Esophagus (tissue), 2 donors: ENCODE measurements around the gene TMEM185A. TPM values are rescaled to one million over a fixed set of nuclear protein-coding genes. Genes with fewer than 3 reads are reported as not detected.
"Not testable (repeated sequence)": the region's sequence is repeated elsewhere in the genome, so short reads cannot be mapped to it uniquely, and the experiment has no call there.

Experiments
- H3K27ac ChIP-seq, 2 donors: one replicate each; pipeline ENCODE4 v1.5.1; 2013; ENCODE audit warnings: low read depth in 2 of 2, mild to moderate bottlenecking in 2 of 2, inconsistent platforms in 1 of 2, low read length in 1 of 2, moderate library complexity in 1 of 2
- H3K27me3 ChIP-seq, 2 donors: one replicate each; pipeline ENCODE4 v1.6.1; 2013; ENCODE audit warnings: low read length in 2 of 2, control low read depth in 1 of 2, mild to moderate bottlenecking in 1 of 2; ENCODE audit not compliant: insufficient read depth in 2 of 2, control insufficient read depth in 1 of 2
- H3K36me3 ChIP-seq, 2 donors: one replicate each; pipeline ENCODE4 v1.6.1; 2013; ENCODE audit warnings: low read length in 1 of 2; ENCODE audit not compliant: control insufficient read depth in 2 of 2, insufficient read depth in 2 of 2
- H3K4me1 ChIP-seq, 2 donors: one replicate each; pipeline ENCODE4 v1.6.1; 2013; ENCODE audit warnings: low read length in 1 of 2; ENCODE audit not compliant: control insufficient read depth in 2 of 2, insufficient read depth in 2 of 2
- H3K4me3 ChIP-seq, 2 donors: one replicate each; pipeline ENCODE4 v1.5.1; 2013; ENCODE audit warnings: low read length in 2 of 2, mild to moderate bottlenecking in 2 of 2, low read depth in 1 of 2, moderate library complexity in 1 of 2
- H3K9me3 ChIP-seq, 2 donors: one replicate each; pipeline ENCODE4 v1.6.1; 2013; ENCODE audit warnings: mild to moderate bottlenecking in 2 of 2, low read depth in 1 of 2, low read length in 1 of 2, moderate library complexity in 1 of 2; ENCODE audit not compliant: control insufficient read depth in 2 of 2, insufficient read depth in 1 of 2
- WGBS, 2 donors: extraction: QIAGEN DNeasy Blood & Tissue Kit; methylation state at CpG; one replicate each; pipeline ENCODE4 v1.1.7; 2013; 5-methylcytosine and 5-hydroxymethylcytosine counted together
- polyA plus RNA-seq, 2 donors: library from polyadenylated mRNA; stranded (reverse); fragments of 200-250 nt; gene quantifications; one replicate each; pipeline ENCODE4 v1.2.3, GENCODE V29; 2013
- donor health status: healthy with polysubstance abuse.
- donor health status: Bipolar disorder and iron deficiency.

The TMEM185A gene
- polyA plus RNA-seq, 2 donors: 10.9 to 11.1 TPM

- H3K9me3 ChIP-seq: no peaks in the 10 kb centered on the region
- no peak overlapping the region for H3K27ac ChIP-seq
- WGBS, 2 donors: 77 to 79% methylated on average over 5 of the region's 5 CpGs
- H3K27me3 ChIP-seq: no peaks in the 10 kb centered on the region
- H3K36me3 ChIP-seq: no peaks in the 10 kb centered on the region
- H3K4me1 ChIP-seq: no peaks in the 10 kb centered on the region
- H3K4me3 ChIP-seq: no peak overlapping the region
Observed at GRCh38 chrX:149568701-149569296, 62.8 kb downstream of the TMEM185A start.

GRCh38 chrX:149567621-149568417 is 63.8 kb downstream of the TMEM185A start:
- Histone ChIP-seq H3K27me3 (no peaks in the 10 kb centered on the region), H3K4me1 (no peaks in the 10 kb centered on the region), H3K4me3 (no peak overlapping the region), H3K9me3 (no peaks in the 10 kb centered on the region), H3K27ac (no peak overlapping the region), H3K36me3 (no peaks in the 10 kb centered on the region)
- 74 to 84% methylated on average over 6 to 7 of the region's 7 CpGs for WGBS, 2 donors

- Histone ChIP-seq H3K27ac (no peak overlapping the region), H3K9me3 (no peaks in the 10 kb centered on the region), H3K27me3 (no peaks in the 10 kb centered on the region), H3K36me3 (no peaks in the 10 kb centered on the region), H3K4me3 (no peak overlapping the region), H3K4me1 (no peaks in the 10 kb centered on the region)
- 85 to 95% methylated on average over 4 of the region's 4 CpGs for WGBS, 2 donors
Observed at GRCh38 chrX:149563359-149563758, 68.2 kb downstream of the TMEM185A start.

- not testable (repeated sequence) for H3K27me3 ChIP-seq, H3K9me3 ChIP-seq, H3K36me3 ChIP-seq, H3K4me3 ChIP-seq, H3K4me1 ChIP-seq, H3K27ac ChIP-seq
- no CpG with 5 or more reads among the region's 4 CpGs for WGBS, 2 donors
Observed at GRCh38 chrX:149555251-149555650, 76.3 kb downstream of the TMEM185A start.

GRCh38 chrX:149551939-149552248 is 79.7 kb downstream of the TMEM185A start:
- H3K4me1 ChIP-seq, H3K27me3 ChIP-seq, H3K27ac ChIP-seq, H3K9me3 ChIP-seq, H3K4me3 ChIP-seq, H3K36me3 ChIP-seq: not testable (repeated sequence)
- 81% methylated on average over 2 of the region's 6 CpGs; no CpG with 5 or more reads in 1 of the 2 donors for WGBS, 2 donors

GRCh38 chrX:149551245-149551938 is 80.2 kb downstream of the TMEM185A start:
- no CpG with 5 or more reads among the region's 4 CpGs for WGBS, 2 donors
- not testable (repeated sequence) for H3K36me3 ChIP-seq, H3K9me3 ChIP-seq, H3K27ac ChIP-seq, H3K4me3 ChIP-seq, H3K4me1 ChIP-seq, H3K27me3 ChIP-seq

GRCh38 chrX:149550454-149550853 is 81.1 kb downstream of the TMEM185A start:
- H3K4me1 ChIP-seq, H3K36me3 ChIP-seq, H3K27ac ChIP-seq, H3K9me3 ChIP-seq, H3K4me3 ChIP-seq, H3K27me3 ChIP-seq: not testable (repeated sequence)
- WGBS, 2 donors: 88% methylated on average over 1 of the region's 1 CpG; no CpG with 5 or more reads in 1 of the 2 donors

- 75 to 83% methylated on average over 1 of the region's 6 CpGs for WGBS, 2 donors
- H3K36me3 ChIP-seq, H3K4me3 ChIP-seq, H3K9me3 ChIP-seq, H3K27ac ChIP-seq, H3K27me3 ChIP-seq, H3K4me1 ChIP-seq: not testable (repeated sequence)
Observed at GRCh38 chrX:149549701-149550100, 81.9 kb downstream of the TMEM185A start, which contains the start of gene HSFX3. TSS of gene HSFX3 (minus strand) at chrX:149549924. CDS start at chrX:149549852, 72 bp downstream.

- not testable (repeated sequence) for H3K4me1 ChIP-seq, H3K9me3 ChIP-seq, H3K4me3 ChIP-seq, H3K27me3 ChIP-seq, H3K27ac ChIP-seq, H3K36me3 ChIP-seq
- 71% methylated on average over 1 of the region's 3 CpGs; no CpG with 5 or more reads in 1 of the 2 donors for WGBS, 2 donors
Observed at GRCh38 chrX:149547782-149548181, 83.8 kb downstream of the TMEM185A start.
